PC-9 (cell line): ENCODE measurements around the gene CYP11A1.

Experiments
- CTCF ChIP-seq: fragments of 200-600 bp; sonication (generic); conservative IDR thresholded peaks from 2 replicates; pipeline ENCODE4 v1.6.1; 2017; ENCODE audit warnings: mixed run types, antibody characterized with exemption, mild to moderate bottlenecking, moderate library complexity
- EZH2 ChIP-seq: fragments of 200-600 bp; sonication (generic); IDR thresholded peaks from 2 replicates; pipeline ENCODE4 v1.8.0; 2017; ENCODE audit warnings: antibody characterized with exemption, low read depth

GRCh38 chr15:74383286-74383685 lies 15.8 kb upstream of the CYP11A1 start:
- TF ChIP-seq CTCF (no peak), EZH2 (no peak)
